ENCODE measurements around the gene ITSN2.
A peak's percentile ranks its signal among the peaks of the same experiment; 100 is the strongest.
"Not testable (repeated sequence)": the region's sequence is repeated elsewhere in the genome, so short reads cannot be mapped to it uniquely, and the experiment has no call there.

The ITSN2 gene

GRCh38 chr2:24382363-24383073, 22.2 kb upstream of the ITSN2 start:
- Mint-ChIP-seq H3K27me3 (no peaks in the 10 kb centered on the region), H3K9me3 (no peaks in the 10 kb centered on the region)
- DNase-seq: peak; percentile 49 to 56 (median 53)

GRCh38 chr2:24380820-24381219, 20.5 kb upstream of the ITSN2 start:
- H3K9me3 Mint-ChIP-seq: no peaks in the 10 kb centered on the region
- H3K27ac Mint-ChIP-seq: no peak overlapping the region
- DNase-seq (no peak), ATAC-seq (replicated peaks) (no peak)
- no peaks in the 10 kb centered on the region for H3K36me3 Mint-ChIP-seq (ENCODE audit: insufficient read depth)
- no peaks in the 10 kb centered on the region for H3K27me3 Mint-ChIP-seq
- H3K4me1 Mint-ChIP-seq (ENCODE audit: low read depth in 2 of 2): no peaks in the 10 kb centered on the region
- H3K4me3 Mint-ChIP-seq: no peak overlapping the region

More at GRCh38 chr2:24382363-24383073, 22.2 kb upstream of the ITSN2 start:
- no peaks in the 10 kb centered on the region for H3K36me3 Mint-ChIP-seq (ENCODE audit: insufficient read depth)
- no peak overlapping the region for H3K27ac Mint-ChIP-seq
- ATAC-seq (replicated peaks): peak; percentile 91
- H3K4me3 Mint-ChIP-seq: no peak overlapping the region
- no peaks in the 10 kb centered on the region for H3K4me1 Mint-ChIP-seq (ENCODE audit: low read depth in 2 of 2)

- H3K36me3 Mint-ChIP-seq (ENCODE audit: insufficient read depth): no peaks in the 10 kb centered on the region
- no peaks in the 10 kb centered on the region for H3K4me1 Mint-ChIP-seq (ENCODE audit: low read depth in 2 of 2)
- no peaks in the 10 kb centered on the region for H3K9me3 Mint-ChIP-seq
- H3K27me3 Mint-ChIP-seq: no peaks in the 10 kb centered on the region
- H3K4me3 Mint-ChIP-seq: no peak overlapping the region
- no peak overlapping the region for H3K27ac Mint-ChIP-seq
- ATAC-seq (replicated peaks) (no peak), DNase-seq (no peak)
These were observed 15.2 kb upstream of the ITSN2 start for GRCh38 chr2:24375349-24376087.

GRCh38 chr2:24374301-24374700, 14.0 kb upstream of the ITSN2 start:
- H3K4me3 Mint-ChIP-seq: no peak overlapping the region
- H3K27me3 Mint-ChIP-seq: no peaks in the 10 kb centered on the region
- no peaks in the 10 kb centered on the region for H3K4me1 Mint-ChIP-seq (ENCODE audit: low read depth in 2 of 2)
- no peak overlapping the region for H3K27ac Mint-ChIP-seq
- no peaks in the 10 kb centered on the region for H3K9me3 Mint-ChIP-seq
- no peaks in the 10 kb centered on the region for H3K36me3 Mint-ChIP-seq (ENCODE audit: insufficient read depth)
- ATAC-seq (replicated peaks) (no peak), DNase-seq (no peak)

- H3K4me1 Mint-ChIP-seq (ENCODE audit: low read depth in 2 of 2): no peaks in the 10 kb centered on the region
- no peaks in the 10 kb centered on the region for H3K27me3 Mint-ChIP-seq
- ATAC-seq (replicated peaks) (no peak), DNase-seq (no peak)
- no peak overlapping the region for H3K27ac Mint-ChIP-seq
- no peaks in the 10 kb centered on the region for H3K9me3 Mint-ChIP-seq
- no peak overlapping the region for H3K4me3 Mint-ChIP-seq
- H3K36me3 Mint-ChIP-seq (ENCODE audit: insufficient read depth): no peaks in the 10 kb centered on the region
These were observed 11.7 kb upstream of the ITSN2 start for GRCh38 chr2:24372033-24372432.

- ATAC-seq (replicated peaks) (no peak), DNase-seq (no peak)
- no peaks in the 10 kb centered on the region for H3K27me3 Mint-ChIP-seq
- H3K4me3 Mint-ChIP-seq: no peak overlapping the region
- H3K27ac Mint-ChIP-seq: no peak overlapping the region
- H3K4me1 Mint-ChIP-seq (ENCODE audit: low read depth in 2 of 2): peaks cover 3 to 5% of the 10 kb centered on the region in 2 donors
- H3K9me3 Mint-ChIP-seq: no peaks in the 10 kb centered on the region
- H3K36me3 Mint-ChIP-seq (ENCODE audit: insufficient read depth): peaks cover 5% of the 10 kb centered on the region
These were observed 5.5 kb upstream of the ITSN2 start for GRCh38 chr2:24365826-24366225.

- Mint-ChIP-seq H3K9me3 (no peaks in the 10 kb centered on the region), H3K36me3 (ENCODE audit: insufficient read depth) (peaks cover 12% of the 10 kb centered on the region), H3K27ac (no peak overlapping the region), H3K4me1 (ENCODE audit: low read depth in 2 of 2) (peaks cover 4 to 6% of the 10 kb centered on the region in 2 donors), H3K4me3 (no peak overlapping the region), H3K27me3 (no peaks in the 10 kb centered on the region)
- no peak for DNase-seq
- ATAC-seq (replicated peaks): no peak
These were observed 4.7 kb upstream of the ITSN2 start for GRCh38 chr2:24365051-24365450.

- no peak overlapping the region for H3K27ac Mint-ChIP-seq
- DNase-seq: no peak
- H3K4me1 Mint-ChIP-seq (ENCODE audit: low read depth in 2 of 2): peaks cover 11 to 12% of the 10 kb centered on the region in 2 donors
- no peak for ATAC-seq (replicated peaks)
- H3K4me3 Mint-ChIP-seq: no peak overlapping the region
- peaks cover 19% of the 10 kb centered on the region for H3K36me3 Mint-ChIP-seq (ENCODE audit: insufficient read depth)
- no peaks in the 10 kb centered on the region for H3K27me3 Mint-ChIP-seq
- no peaks in the 10 kb centered on the region for H3K9me3 Mint-ChIP-seq
These were observed 3.0 kb upstream of the ITSN2 start for GRCh38 chr2:24363301-24363700.

- no peaks in the 10 kb centered on the region for H3K9me3 Mint-ChIP-seq
- DNase-seq (no peak), ATAC-seq (replicated peaks) (no peak)
- H3K4me1 Mint-ChIP-seq (ENCODE audit: low read depth in 2 of 2): peaks cover 17 to 19% of the 10 kb centered on the region in 2 donors
- peaks cover 24% of the 10 kb centered on the region for H3K36me3 Mint-ChIP-seq (ENCODE audit: insufficient read depth)
- H3K27ac Mint-ChIP-seq: peak overlapping the region in 1 of 2 donors; percentile 4
- peak overlapping the region in 1 of 2 donors; percentile 17 for H3K4me3 Mint-ChIP-seq
- no peaks in the 10 kb centered on the region for H3K27me3 Mint-ChIP-seq
These were observed 1.9 kb upstream of the ITSN2 start for GRCh38 chr2:24362253-24362652.

GRCh38 chr2:24360963-24361330, 611 bp upstream of the ITSN2 start:
- peaks cover 24% of the 10 kb centered on the region for H3K36me3 Mint-ChIP-seq (ENCODE audit: insufficient read depth)
- DNase-seq: no peak
- no peaks in the 10 kb centered on the region for H3K27me3 Mint-ChIP-seq
- H3K9me3 Mint-ChIP-seq: no peaks in the 10 kb centered on the region
- peak overlapping the region; percentile 88 to 94 for H3K4me3 Mint-ChIP-seq
- no peak for ATAC-seq (replicated peaks)
- H3K27ac Mint-ChIP-seq: peak overlapping the region; percentile 93 to 95
- H3K4me1 Mint-ChIP-seq (ENCODE audit: low read depth in 2 of 2): peaks cover 22 to 26% of the 10 kb centered on the region in 2 donors

- H3K27me3 Mint-ChIP-seq: no peaks in the 10 kb centered on the region
- no peaks in the 10 kb centered on the region for H3K9me3 Mint-ChIP-seq
- H3K4me3 Mint-ChIP-seq: peak overlapping the region; percentile 88 to 94
- H3K4me1 Mint-ChIP-seq (ENCODE audit: low read depth in 2 of 2): peaks cover 35% of the 10 kb centered on the region in 2 donors
- H3K27ac Mint-ChIP-seq: peak overlapping the region; percentile 93 to 95
- DNase-seq (peak; percentile 41 to 49 (median 42)), ATAC-seq (replicated peaks) (peak; percentile 24)
- peaks cover 24% of the 10 kb centered on the region for H3K36me3 Mint-ChIP-seq (ENCODE audit: insufficient read depth)
These were observed 947 bp downstream of the ITSN2 start for GRCh38 chr2:24359129-24360049.

GRCh38 chr2:24357767-24358166, 2.6 kb downstream of the ITSN2 start:
- Mint-ChIP-seq H3K4me3 (peak overlapping the region; percentile 53 to 94), H3K4me1 (ENCODE audit: low read depth in 2 of 2) (peaks cover 48 to 51% of the 10 kb centered on the region in 2 donors), H3K36me3 (ENCODE audit: insufficient read depth) (peaks cover 24% of the 10 kb centered on the region)
- not testable (repeated sequence) for H3K9me3 Mint-ChIP-seq; ATAC-seq (replicated peaks); DNase-seq; H3K27ac Mint-ChIP-seq; H3K27me3 Mint-ChIP-seq

GRCh38 chr2:24357115-24357514, 3.2 kb downstream of the ITSN2 start:
- H3K36me3 Mint-ChIP-seq (ENCODE audit: insufficient read depth): peaks cover 24% of the 10 kb centered on the region
- not testable (repeated sequence) for ATAC-seq (replicated peaks); H3K9me3 Mint-ChIP-seq; DNase-seq; H3K27me3 Mint-ChIP-seq
- H3K4me1 Mint-ChIP-seq (ENCODE audit: low read depth in 2 of 2): peaks cover 52 to 56% of the 10 kb centered on the region in 2 donors
- peak overlapping the region in 1 of 2 donors; percentile 35 for H3K27ac Mint-ChIP-seq
- peak overlapping the region in 1 of 2 donors; percentile 31 for H3K4me3 Mint-ChIP-seq

Data from effector memory CD8-positive, alpha-beta T cell (primary cell).